ENCODE measurements around the gene MYL6B.
"Not testable (repeated sequence)": the region's sequence is repeated elsewhere in the genome, so short reads cannot be mapped to it uniquely, and the experiment has no call there.

Gene MYL6B

GRCh38 chr12:56178347-56178746, 26.0 kb downstream of the MYL6B start:
- DNase-seq = no peak

- no peak for DNase-seq
Observed at GRCh38 chr12:56186957-56187356, 34.6 kb downstream of the MYL6B start.

- DNase-seq = peak; percentile 28
Observed at GRCh38 chr12:56188131-56188777, 35.9 kb downstream of the MYL6B start.

- DNase-seq = no peak
Observed at GRCh38 chr12:56188778-56189098, 36.4 kb downstream of the MYL6B start.

DNA sequence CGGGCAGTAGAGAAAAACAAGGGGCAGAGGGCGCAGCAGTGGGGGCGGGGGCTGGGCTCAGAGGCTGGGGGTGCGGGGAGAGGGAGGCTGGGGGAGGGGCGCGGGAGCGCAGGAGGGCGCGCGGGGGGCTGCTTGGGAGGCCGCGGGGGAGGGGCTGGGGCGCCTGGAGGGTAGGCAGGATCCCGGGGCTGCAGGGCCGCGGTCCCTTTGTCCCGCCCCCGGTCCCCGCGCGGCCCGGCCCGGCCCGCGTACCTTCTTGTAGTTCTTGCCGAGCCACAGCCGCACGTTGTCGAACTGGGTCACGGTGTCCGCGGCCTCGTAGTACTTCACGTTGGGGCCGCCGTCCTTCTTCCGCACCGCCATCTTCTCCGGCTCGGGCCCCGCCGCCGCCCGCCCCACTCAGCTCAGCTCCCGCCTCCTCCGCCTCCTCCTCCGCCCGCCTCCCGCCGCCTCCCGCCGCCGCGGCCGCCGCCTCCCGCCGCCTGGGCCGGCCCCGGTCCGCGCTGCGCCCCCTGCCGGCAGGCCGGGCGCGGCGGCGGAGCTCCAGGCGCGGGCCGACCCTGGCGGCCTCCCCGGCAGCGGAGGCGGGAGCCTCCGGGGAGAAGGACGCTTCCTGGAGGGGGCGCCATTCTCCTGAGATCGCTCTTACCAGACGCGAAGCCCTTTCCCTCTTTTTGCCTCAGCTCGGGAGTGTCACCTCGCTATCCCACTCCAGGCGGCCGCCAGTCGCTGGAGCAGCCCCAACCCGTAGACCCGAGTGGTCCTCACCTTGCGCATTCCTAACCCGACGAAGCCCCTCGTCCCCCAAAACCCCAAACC, 36.9 kb downstream of the MYL6B start, which contains the start of gene SMARCC2:
SMARCC2 (minus strand) TSS at position 385 of the 819 bp plus-strand sequence; CDS start at position 363, 22 bp downstream.
- DNase-seq = peak; percentile 96

- peak; percentile 98 for DNase-seq
Observed at GRCh38 chr12:56189918-56190694, 37.7 kb downstream of the MYL6B start.

GRCh38 chr12:56190695-56191155, 38.3 kb downstream of the MYL6B start:
- DNase-seq = no peak

GRCh38 chr12:56192582-56192981, 40.2 kb downstream of the MYL6B start:
- DNase-seq = no peak

GRCh38 chr12:56193025-56193578, 40.7 kb downstream of the MYL6B start:
- DNase-seq = peak; percentile 94

- not testable (repeated sequence) for DNase-seq
Observed at GRCh38 chr12:56196818-56197550, 44.6 kb downstream of the MYL6B start.

DNA sequence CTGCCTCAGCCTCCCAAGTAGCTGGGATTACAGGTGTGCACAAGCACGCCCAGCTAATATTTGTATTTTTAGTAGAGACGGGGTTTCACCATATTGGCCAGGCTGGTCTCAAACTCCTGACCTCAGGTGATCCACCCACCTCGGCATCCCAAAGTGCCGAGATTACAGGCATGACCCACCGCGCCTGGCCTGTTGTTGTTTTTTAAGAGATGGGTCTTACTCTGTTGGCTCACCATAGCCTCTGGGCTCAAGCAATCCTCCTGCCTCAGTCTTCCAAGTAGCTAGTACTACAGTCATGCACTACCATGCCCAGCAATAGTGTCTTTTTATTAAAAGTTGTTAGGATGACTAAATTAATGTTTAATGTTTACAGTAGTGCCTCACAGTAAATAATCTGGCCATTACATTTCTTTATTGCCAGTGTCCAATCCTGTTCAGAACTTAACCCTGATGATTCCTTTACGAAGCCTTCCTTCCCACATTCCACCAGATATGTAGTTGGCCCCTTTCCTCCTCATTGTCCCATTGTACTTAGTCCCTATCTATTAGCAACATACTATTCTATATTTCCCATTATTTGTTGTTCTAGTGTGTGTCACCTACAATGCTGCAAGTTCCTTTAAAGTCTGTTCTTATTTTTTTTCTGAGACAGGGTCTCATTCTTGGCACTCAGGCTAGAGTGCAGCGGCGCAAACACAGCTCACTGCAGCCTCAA, 45.7 kb downstream of the MYL6B start:
- no peak for DNase-seq

- no peak for DNase-seq
Observed at GRCh38 chr12:56198836-56199235, 46.4 kb downstream of the MYL6B start.

DNA sequence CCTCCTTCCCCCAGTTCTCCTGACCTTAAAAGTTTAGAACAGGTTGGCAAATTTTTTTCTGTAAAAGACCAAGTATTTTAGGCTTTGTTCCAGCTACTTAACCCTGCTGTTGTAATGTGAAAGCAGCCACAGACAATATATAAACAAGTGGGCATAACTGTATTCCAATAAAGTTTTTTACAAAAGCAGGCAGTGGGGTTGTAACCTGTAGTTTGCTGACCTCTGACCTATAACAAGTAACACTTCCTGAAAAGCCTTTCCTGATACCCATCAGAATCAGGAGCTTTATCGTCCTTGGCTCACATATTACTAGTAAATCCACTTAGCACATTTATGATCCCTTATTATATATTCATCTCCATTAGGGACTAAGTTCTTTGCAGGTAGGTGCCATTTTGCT, 50.0 kb downstream of the MYL6B start:
- DNase-seq = no peak

DNA sequence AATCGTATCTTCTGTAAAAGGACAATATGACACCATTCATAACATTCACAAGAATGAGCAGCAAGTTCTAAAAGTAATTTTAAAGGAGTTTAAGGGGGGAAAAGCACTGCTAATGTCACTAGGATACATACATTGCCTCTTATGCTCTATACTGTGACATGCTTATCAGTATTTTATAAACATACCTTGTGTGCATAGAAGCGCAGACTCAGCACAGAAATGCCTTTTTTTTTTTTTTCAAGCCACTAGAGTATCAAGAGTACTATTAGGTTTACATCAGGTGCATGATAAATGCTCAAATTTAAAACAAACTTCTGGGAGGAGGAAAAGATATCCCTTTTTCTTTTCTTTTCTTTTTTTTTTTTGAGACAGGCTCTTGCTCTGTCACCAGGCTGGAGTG, 50.5 kb downstream of the MYL6B start:
- no peak for DNase-seq

DNA sequence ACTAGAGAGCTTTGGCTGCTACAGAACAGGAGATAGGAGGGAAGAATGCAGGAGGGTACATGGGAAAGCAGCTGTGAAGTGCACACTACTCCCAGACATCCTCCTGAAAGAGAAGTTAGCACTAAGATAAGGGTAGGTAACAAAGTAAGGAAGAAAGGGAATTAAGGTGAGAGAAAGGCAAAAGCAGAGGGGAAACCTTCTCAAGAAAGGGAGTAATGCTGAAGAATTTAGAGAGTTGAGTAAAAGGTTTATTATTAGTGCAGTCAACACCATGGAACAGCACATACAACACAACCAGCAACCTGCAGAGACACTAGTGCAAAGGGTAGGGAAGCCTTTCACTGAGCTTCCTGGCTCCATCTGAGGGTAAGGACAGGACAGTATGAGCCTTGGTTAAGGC, 51.9 kb downstream of the MYL6B start:
- DNase-seq = no peak

- no peak for DNase-seq
Observed at GRCh38 chr12:56205445-56205844, 53.1 kb downstream of the MYL6B start.

- peak; percentile 72 for DNase-seq
Observed at GRCh38 chr12:56206452-56207166, 54.2 kb downstream of the MYL6B start.

Data from eye (tissue), 1 donor.